Astrocyte (in vitro differentiated cells and primary cell): Measurements from ENCODE around the gene LIPJ. TPM values are rescaled to one million over a fixed set of nuclear protein-coding genes. Genes with fewer than 3 reads are reported as not detected.

Experiments
- DNase-seq: peaks from one replicate; pipeline ENCODE4 v3.0.0-alpha.2; 2010; ENCODE audit warnings: low read depth
- FAIRE-seq: peaks from 2 replicates; lab custom pipeline; 2011; peaks lifted over from hg19 to GRCh38; lab: Jason Lieb, UNC
- H2AFZ ChIP-seq: 2 replicates; pipeline ENCODE4 v1.6.0; 2012; ENCODE audit warnings: low read depth, low read length, inconsistent platforms
- H3K27ac ChIP-seq: 2 replicates; pipeline ENCODE4 v1.5.1; 2011; ENCODE audit warnings: low read depth, low read length, inconsistent platforms
- H3K27me3 ChIP-seq: 2 replicates; pipeline ENCODE4 v1.6.0; 2011; ENCODE audit warnings: low read length, inconsistent platforms; ENCODE audit not compliant: insufficient read depth
- H3K36me3 ChIP-seq: 2 replicates; pipeline ENCODE4 v1.5.1; 2011; ENCODE audit warnings: low read length, inconsistent platforms; ENCODE audit not compliant: insufficient read depth
- H3K4me1 ChIP-seq: 2 replicates; pipeline ENCODE4 v1.5.1; 2011; ENCODE audit warnings: low read length, inconsistent platforms; ENCODE audit not compliant: insufficient read depth
- H3K4me2 ChIP-seq: 2 replicates; pipeline ENCODE4 v1.6.0; 2012; ENCODE audit warnings: low read length, inconsistent platforms
- H3K4me3 ChIP-seq: 2 replicates; pipeline ENCODE4 v1.5.1; 2011; ENCODE audit warnings: low read depth, mild to moderate bottlenecking, low read length, inconsistent platforms; ENCODE audit not compliant: insufficient read depth
- H3K79me2 ChIP-seq: 2 replicates; pipeline ENCODE4 v1.6.0; 2012; ENCODE audit warnings: mild to moderate bottlenecking, low read length, inconsistent platforms; ENCODE audit not compliant: insufficient read depth
- H3K9ac ChIP-seq: 2 replicates; pipeline ENCODE4 v1.6.0; 2012; ENCODE audit warnings: mild to moderate bottlenecking, low read length, inconsistent platforms
- H3K9me3 ChIP-seq: 2 replicates; pipeline ENCODE4 v1.5.1; 2012; ENCODE audit warnings: low read depth, mild to moderate bottlenecking, low read length, inconsistent platforms; ENCODE audit not compliant: insufficient read depth
- H4K20me1 ChIP-seq: 2 replicates; pipeline ENCODE4 v1.6.0; 2012; ENCODE audit warnings: low read length, inconsistent platforms; ENCODE audit not compliant: insufficient read depth
- H3K27ac Mint-ChIP-seq: one replicate; pipeline ENCODE4 v1.8.0; 2021; ENCODE audit warnings: mild to moderate bottlenecking, mixed read lengths; ENCODE audit not compliant: unreplicated experiment
- H3K27me3 Mint-ChIP-seq: one replicate; pipeline ENCODE4 v1.8.0; 2021; ENCODE audit warnings: low read depth, mixed read lengths; ENCODE audit not compliant: unreplicated experiment
- H3K36me3 Mint-ChIP-seq: one replicate; pipeline ENCODE4 v1.8.0; 2021; ENCODE audit warnings: low read depth, mixed read lengths; ENCODE audit not compliant: unreplicated experiment
- H3K4me1 Mint-ChIP-seq: one replicate; pipeline ENCODE4 v1.8.0; 2021; ENCODE audit warnings: low read depth, mixed read lengths; ENCODE audit not compliant: unreplicated experiment
- H3K4me3 Mint-ChIP-seq: one replicate; pipeline ENCODE4 v1.8.0; 2021; ENCODE audit warnings: mild to moderate bottlenecking, moderate library complexity, mixed read lengths; ENCODE audit not compliant: unreplicated experiment
- H3K9me3 Mint-ChIP-seq: one replicate; pipeline ENCODE4 v1.8.0; 2021; ENCODE audit warnings: mild to moderate bottlenecking, mixed read lengths; ENCODE audit not compliant: unreplicated experiment
- EZH2 ChIP-seq: IDR thresholded peaks from 2 replicates; pipeline ENCODE4 v1.6.1; 2012; ENCODE audit warnings: mild to moderate bottlenecking, low read length, inconsistent platforms; ENCODE audit not compliant: insufficient read depth
- total RNA-seq: library from RNA; stranded (reverse); gene quantifications from 2 replicates; pipeline ENCODE4 v1.2.1, GENCODE V29; 2021
- TF ChIP-seq, protein P1 (sequence below): IDR thresholded peaks from 2 replicates; pipeline ENCODE4 v1.5.1; 2011; ENCODE audit warnings: low read depth, mild to moderate bottlenecking, inconsistent platforms, low read length, moderate library complexity; ENCODE audit not compliant: insufficient read depth

LIPJ gene
- total RNA-seq, 1 donor from 2014 or later: not detected

DNA sequence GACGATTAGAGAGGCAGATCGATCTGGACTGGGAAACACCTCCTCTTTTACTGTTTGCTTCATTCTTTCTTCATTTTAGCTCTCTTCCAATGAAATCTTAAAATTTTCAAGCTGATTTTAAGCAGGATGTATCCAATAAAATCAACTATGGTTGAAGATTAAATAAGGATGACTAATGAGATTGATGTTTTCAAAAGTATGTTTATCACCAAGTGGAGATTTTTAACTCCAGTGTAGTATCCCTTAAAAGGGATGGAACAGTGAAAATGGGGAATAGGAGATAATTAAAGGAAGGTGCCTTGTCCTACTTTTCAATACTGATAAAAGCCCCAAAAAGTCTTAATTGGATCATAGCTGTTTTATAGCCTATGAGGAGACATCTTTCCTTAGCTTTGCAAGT, 66.1 kb downstream of the LIPJ start:
- H3K27me3 ChIP-seq: no peaks in the 10 kb centered on the region

More for the DNA sequence above, 66.1 kb downstream of the LIPJ start:
- DNase-seq (peak; percentile 23), FAIRE-seq (peak; percentile 13)
- Mint-ChIP-seq H3K4me1 (peaks cover 8% of the 10 kb centered on the region), H3K36me3 (no peaks in the 10 kb centered on the region), H3K9me3 (no peaks in the 10 kb centered on the region), H3K4me3 (no peak overlapping the region), H3K27me3 (no peaks in the 10 kb centered on the region), H3K27ac (no peak overlapping the region)
- Histone ChIP-seq H2AFZ (no peak overlapping the region), H3K9ac (no peak overlapping the region), H3K27ac (no peak overlapping the region), H3K36me3 (no peaks in the 10 kb centered on the region), H3K4me2 (no peak overlapping the region), H3K4me3 (no peak overlapping the region), H4K20me1 (no peaks in the 10 kb centered on the region), H3K9me3 (no peaks in the 10 kb centered on the region), H3K79me2 (no peaks in the 10 kb centered on the region), H3K4me1 (peaks cover 18% of the 10 kb centered on the region)
- TF ChIP-seq EZH2: no peak
- TF ChIP-seq, protein P1, sequence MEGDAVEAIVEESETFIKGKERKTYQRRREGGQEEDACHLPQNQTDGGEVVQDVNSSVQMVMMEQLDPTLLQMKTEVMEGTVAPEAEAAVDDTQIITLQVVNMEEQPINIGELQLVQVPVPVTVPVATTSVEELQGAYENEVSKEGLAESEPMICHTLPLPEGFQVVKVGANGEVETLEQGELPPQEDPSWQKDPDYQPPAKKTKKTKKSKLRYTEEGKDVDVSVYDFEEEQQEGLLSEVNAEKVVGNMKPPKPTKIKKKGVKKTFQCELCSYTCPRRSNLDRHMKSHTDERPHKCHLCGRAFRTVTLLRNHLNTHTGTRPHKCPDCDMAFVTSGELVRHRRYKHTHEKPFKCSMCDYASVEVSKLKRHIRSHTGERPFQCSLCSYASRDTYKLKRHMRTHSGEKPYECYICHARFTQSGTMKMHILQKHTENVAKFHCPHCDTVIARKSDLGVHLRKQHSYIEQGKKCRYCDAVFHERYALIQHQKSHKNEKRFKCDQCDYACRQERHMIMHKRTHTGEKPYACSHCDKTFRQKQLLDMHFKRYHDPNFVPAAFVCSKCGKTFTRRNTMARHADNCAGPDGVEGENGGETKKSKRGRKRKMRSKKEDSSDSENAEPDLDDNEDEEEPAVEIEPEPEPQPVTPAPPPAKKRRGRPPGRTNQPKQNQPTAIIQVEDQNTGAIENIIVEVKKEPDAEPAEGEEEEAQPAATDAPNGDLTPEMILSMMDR: no peak

Other genes with a start within 250 kb of the LIPJ start
- 6.9 and 9.2 TPM in 2 replicates for gene RNLS, start 3.4 kb upstream of the LIPJ start, total RNA-seq
- gene LIPF, start 77.7 kb downstream of the LIPJ start, total RNA-seq: not detected in 2 replicates
- not detected in 2 replicates for gene LIPK, start 119.5 kb downstream of the LIPJ start, total RNA-seq
- not detected in 2 replicates for gene LIPN, start 173.3 kb downstream of the LIPJ start, total RNA-seq
- not detected in 2 replicates for gene LIPM, start 216.0 kb downstream of the LIPJ start, total RNA-seq